GM18868 (cell line): ENCODE results near the gene AP2M1.
"Not testable (repeated sequence)": the region's sequence is repeated elsewhere in the genome, so short reads cannot be mapped to it uniquely, and the experiment has no call there.

Source experiments
- ATAC-seq: cut with Tn5 transposase; IDR thresholded peaks from one replicate; pipeline ENCODE4 v1.9.1; 2021; ENCODE audit warnings: mild to moderate bottlenecking, moderate library complexity; ENCODE audit not compliant: unreplicated experiment

The AP2M1 gene

DNA sequence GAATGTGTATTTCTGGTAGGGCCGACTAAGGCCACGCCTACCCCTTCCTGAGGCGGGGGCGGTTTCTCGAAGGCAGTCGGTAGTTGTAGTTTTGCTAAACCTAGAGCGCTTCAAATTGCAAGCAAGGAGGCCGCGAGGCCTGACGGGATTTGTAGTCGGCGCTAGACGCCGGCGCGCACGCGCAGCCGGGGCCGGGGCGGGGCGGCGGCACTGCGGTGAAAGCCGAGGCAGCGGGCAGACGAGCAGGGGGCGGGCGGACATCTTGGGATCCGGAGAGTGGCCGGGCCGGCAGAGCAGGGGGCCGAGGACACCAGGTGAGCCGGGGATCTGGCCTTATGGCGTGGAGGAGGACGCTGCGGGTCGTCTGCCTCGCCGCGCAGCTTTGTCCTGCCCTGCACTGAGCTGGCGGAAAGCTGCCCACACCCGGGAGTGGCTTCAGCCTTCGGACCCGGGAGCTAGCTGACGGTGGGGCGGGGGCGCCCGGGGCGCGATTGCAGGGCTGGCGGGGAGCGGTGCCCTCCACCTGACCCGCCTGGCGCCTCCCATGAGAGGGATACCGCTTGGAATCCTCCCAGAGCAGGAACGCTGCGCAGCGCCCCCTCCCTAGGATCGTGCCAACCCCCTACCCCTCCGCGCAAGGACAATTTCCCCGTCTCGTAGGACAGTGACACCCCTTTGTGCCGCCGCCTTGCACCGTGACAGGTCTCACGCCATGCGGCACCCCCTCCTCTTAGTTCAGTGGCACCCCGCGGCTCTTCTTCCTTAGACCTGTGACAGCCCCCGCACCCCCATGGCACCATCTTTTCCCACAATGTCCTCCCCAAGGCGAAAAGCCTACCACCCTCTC lies at the start of gene AP2M1:
TSS of gene AP2M1 (plus strand) at position 210 of the 847 bp plus-strand sequence. CDS start 2,139 bp downstream, outside the sequence.
- peak; percentile 97 for ATAC-seq

GRCh38 chr3:184126006-184126405 lies 48.6 kb upstream of the AP2M1 start:
- no peak for ATAC-seq

DNA sequence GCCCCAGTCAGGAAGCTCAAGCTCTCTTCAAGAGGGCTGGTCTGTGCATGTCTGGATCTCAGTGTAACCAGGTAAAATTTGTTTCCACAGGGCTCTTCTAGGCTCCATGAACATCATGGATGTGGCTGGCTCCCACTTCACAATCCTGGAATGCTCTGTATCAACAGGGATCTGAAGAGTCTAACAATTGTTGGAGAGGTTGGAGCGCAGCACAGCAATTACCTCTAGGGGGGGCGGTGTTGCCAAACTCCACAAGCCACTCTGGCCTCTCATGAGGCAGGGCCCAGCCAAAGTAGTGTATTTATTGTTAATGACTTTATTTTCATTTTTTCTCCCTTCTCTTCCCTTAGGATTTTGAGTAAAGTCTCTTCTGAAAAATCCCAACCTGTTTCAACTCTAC lies 45.6 kb upstream of the AP2M1 start:
- ATAC-seq: no peak

GRCh38 chr3:184132945-184133344 lies 41.7 kb upstream of the AP2M1 start:
- no peak for ATAC-seq

GRCh38 chr3:184133840-184134745 lies 40.6 kb upstream of the AP2M1 start:
- no peak for ATAC-seq

GRCh38 chr3:184134746-184135148 lies 39.9 kb upstream of the AP2M1 start:
- peak; percentile 12 for ATAC-seq

GRCh38 chr3:184135149-184135910 lies 39.3 kb upstream of the AP2M1 start, which contains the start of gene EIF2B5:
Gene EIF2B5 (plus strand): TSS chr3:184135358. CDS start chr3:184135386, 28 bp downstream.
- ATAC-seq: peak; percentile 88

- no peak for ATAC-seq
These were observed 38.8 kb upstream of the AP2M1 start for GRCh38 chr3:184135911-184136260.

- no peak for ATAC-seq
These were observed 34.2 kb upstream of the AP2M1 start for GRCh38 chr3:184140436-184140835.

DNA sequence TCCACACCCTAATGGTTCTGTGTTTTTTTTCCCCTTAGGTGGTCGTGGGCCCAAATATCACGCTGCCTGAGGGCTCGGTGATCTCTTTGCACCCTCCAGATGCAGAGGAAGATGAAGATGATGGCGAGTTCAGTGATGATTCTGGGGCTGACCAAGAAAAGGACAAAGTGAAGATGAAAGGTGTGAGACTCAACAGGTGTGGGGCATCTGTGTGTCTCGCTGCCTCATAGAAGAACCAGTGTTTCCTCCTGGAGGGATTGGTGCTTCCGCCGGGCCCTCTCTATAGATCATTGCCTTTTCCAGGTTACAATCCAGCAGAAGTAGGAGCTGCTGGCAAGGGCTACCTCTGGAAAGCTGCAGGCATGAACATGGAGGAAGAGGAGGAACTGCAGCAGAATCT lies 32.5 kb upstream of the AP2M1 start:
- ATAC-seq: no peak

GRCh38 chr3:184143327-184143726 lies 31.3 kb upstream of the AP2M1 start:
- peak; percentile 67 for ATAC-seq

DNA sequence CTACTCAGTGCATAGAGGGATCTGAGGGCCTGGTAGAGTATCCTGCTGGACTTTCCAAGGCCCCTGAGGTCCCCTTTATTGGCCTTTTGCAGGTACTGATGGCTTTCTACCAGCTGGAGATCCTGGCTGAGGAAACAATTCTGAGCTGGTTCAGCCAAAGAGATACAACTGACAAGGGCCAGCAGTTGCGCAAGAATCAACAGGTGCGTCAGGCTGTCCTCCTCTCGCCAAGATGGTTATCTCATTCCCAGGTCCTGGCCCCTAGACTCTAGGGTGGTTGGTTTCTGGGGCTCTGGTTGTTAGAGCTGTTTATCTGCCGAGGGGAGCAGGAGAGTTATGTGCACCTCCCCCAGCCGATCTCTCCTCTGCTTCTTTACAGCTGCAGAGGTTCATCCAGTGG lies 30.1 kb upstream of the AP2M1 start:
- no peak for ATAC-seq

GRCh38 chr3:184145111-184145524 lies 29.5 kb upstream of the AP2M1 start:
- no peak for ATAC-seq

DNA sequence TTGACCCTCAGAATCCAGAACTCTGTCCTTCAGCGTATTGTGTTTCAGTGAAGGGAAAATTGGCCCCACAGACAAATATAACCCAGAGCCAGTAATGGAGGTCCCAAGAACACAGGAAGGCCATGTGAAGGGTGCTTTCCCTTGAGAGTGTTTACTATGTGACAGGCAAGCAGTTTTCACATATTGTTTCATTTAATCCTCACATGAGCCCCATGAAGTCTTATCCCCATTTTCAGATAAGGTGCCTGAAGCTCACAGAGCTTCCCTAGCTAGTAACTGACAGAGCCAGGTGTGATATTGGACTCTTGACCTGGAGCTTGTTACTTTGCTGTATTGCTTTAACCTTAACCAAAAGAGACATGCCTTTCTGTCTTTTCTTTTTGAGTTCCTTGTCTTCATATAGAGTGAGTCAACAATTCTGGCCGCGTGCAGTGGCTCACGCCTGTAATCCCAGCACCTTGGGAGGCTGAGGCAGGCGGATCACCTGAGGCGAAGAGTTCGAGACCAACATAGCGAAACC lies 28.8 kb upstream of the AP2M1 start:
- no peak for ATAC-seq

- no peak for ATAC-seq
These were observed 26.6 kb upstream of the AP2M1 start for GRCh38 chr3:184148076-184148475.

DNA sequence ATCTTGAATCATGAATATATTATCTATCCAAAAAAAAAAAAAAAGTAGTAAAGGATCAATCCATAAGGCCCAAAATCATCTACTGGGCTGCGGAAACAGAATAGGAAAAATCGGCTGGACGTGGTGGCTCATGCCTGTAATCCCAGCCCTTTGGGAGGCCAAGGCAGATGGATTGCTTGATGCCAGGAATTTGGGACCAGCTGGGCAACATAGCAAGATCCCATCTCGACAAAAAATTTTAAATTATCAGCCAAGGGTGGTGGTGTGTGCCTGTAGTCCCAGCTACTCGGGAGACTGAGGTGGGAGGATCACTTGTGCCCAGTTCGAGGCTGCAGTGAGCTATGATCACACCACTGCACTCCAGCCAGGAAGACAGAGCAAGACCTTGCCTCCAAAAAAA lies 25.5 kb upstream of the AP2M1 start:
- ATAC-seq: no peak

DNA sequence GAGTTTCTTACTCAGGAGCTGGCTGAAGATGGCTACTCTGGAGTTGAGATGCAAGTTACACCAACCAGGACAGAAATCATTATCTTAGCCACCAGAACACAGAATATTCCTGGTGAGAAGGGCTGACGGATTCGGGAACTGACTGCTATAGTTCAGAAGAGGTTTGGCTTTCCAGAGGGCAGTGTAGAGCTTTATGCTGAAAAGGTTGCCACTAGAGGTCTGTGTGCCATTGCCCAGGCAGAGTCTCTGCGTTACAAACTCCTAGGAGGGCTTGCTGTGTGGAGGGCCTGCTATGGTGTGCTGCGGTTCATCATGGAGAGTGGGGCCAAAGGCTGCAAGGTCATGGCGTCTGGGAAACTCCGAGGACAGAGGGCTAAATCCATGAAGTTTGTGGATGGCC lies 24.9 kb upstream of the AP2M1 start:
- ATAC-seq: not testable (repeated sequence)

- ATAC-seq: peak; percentile 77
These were observed 19.6 kb upstream of the AP2M1 start, which contains the start of gene DVL3 for GRCh38 chr3:184154885-184155643. Gene DVL3 (plus strand): TSS chr3:184155377. CDS start chr3:184155636, 259 bp downstream.

GRCh38 chr3:184155644-184156521 lies 18.8 kb upstream of the AP2M1 start:
- ATAC-seq: peak; percentile 20
